Dedifferentiated amniotic fluid mesenchymal stem cell (primary cell): ENCODE results near the gene TBCD.
"Not testable (repeated sequence)": the region's sequence is repeated elsewhere in the genome, so short reads cannot be mapped to it uniquely, and the experiment has no call there.

Experiments
- DNase-seq: peaks from one replicate; pipeline ENCODE4 v3.0.0-alpha.2; 2016; ENCODE audit errors: extremely low spot score

Gene TBCD

GRCh38 chr17:82729479-82730260, 22.2 kb upstream of the TBCD start:
- no peak for DNase-seq

GRCh38 chr17:82732118-82732743, 19.6 kb upstream of the TBCD start:
- no peak for DNase-seq

- DNase-seq = no peak
Observed at GRCh38 chr17:82734987-82735866, 16.6 kb upstream of the TBCD start, which contains the start of gene FN3K. Gene FN3K, plus strand, starts transcription at chr17:82735615. Its CDS starts 22 bp downstream, at chr17:82735637.

- DNase-seq = no peak
Observed at GRCh38 chr17:82736511-82737185, 15.2 kb upstream of the TBCD start.

- DNase-seq = no peak
Observed at GRCh38 chr17:82737967-82738877, 13.6 kb upstream of the TBCD start.

- DNase-seq = no peak
Observed at GRCh38 chr17:82740906-82741759, 10.7 kb upstream of the TBCD start.

- no peak for DNase-seq
Observed at GRCh38 chr17:82743344-82744219, 8.3 kb upstream of the TBCD start.

GRCh38 chr17:82744736-82745135, 7.1 kb upstream of the TBCD start:
- not testable (repeated sequence) for DNase-seq

GRCh38 chr17:82745524-82745923, 6.3 kb upstream of the TBCD start:
- no peak for DNase-seq

GRCh38 chr17:82748756-82749155, 3.1 kb upstream of the TBCD start:
- DNase-seq = no peak

- DNase-seq = no peak
Observed at GRCh38 chr17:82750241-82750908, 1.5 kb upstream of the TBCD start.

GRCh38 chr17:82751171-82751570, 694 bp upstream of the TBCD start:
- DNase-seq = no peak

GRCh38 chr17:82752371-82753200, 721 bp downstream of the TBCD start:
- DNase-seq = no peak

- DNase-seq = no peak
Observed at GRCh38 chr17:82753201-82753464, 1.3 kb downstream of the TBCD start.

- no peak for DNase-seq
Observed at GRCh38 chr17:82754297-82755208, 2.7 kb downstream of the TBCD start.

GRCh38 chr17:82756166-82756565, 4.3 kb downstream of the TBCD start:
- DNase-seq = no peak
